ENCODE measurements around the gene VSNL1.

- TF ChIP-seq EZH2phosphoT487 (IDR thresholded peaks at IDR 0.05; ENCODE audit: unreplicated experiment) = no peak
- no peak for TF ChIP-seq CTCF (conservative IDR thresholded peaks at IDR 0.05; ENCODE audit: low read depth in 2 of 2)
- no peak for TF ChIP-seq POLR2AphosphoS5 (IDR thresholded peaks at IDR 0.05; ENCODE audit: low read depth)
Observed at GRCh38 chr2:17680119-17680518, 139.6 kb downstream of the VSNL1 start.

All from GM23338 (cell line).